ENCODE measurements around the gene CPB2. TPM values are rescaled to one million over a fixed set of nuclear protein-coding genes. Genes with fewer than 3 reads are reported as not detected.

CPB2 gene
- total RNA-seq, 1 donor from 2014 or later, result not detected

GRCh38 chr13:46039411-46040182 lies 65.2 kb downstream of the CPB2 start:
- peaks cover 0 to 26% of the 10 kb centered on the region in 2 donors for H3K36me3 ChIP-seq

GRCh38 chr13:46038296-46038695 lies 66.5 kb downstream of the CPB2 start:
- no peak for DNase-seq (ENCODE audit: extremely low spot score in 2 of 2)
- intact Hi-C loops (cut with DNase I), result no loop called here
- Histone ChIP-seq H3K4me3 (no peak overlapping the region), H3K36me3 (peaks cover 0 to 26% of the 10 kb centered on the region in 2 donors), H3K27me3 (no peaks in the 10 kb centered on the region), H3K27ac (no peak overlapping the region), H3K4me1 (no peaks in the 10 kb centered on the region), H3K9me3 (no peaks in the 10 kb centered on the region)
- TF ChIP-seq POLR2AphosphoS5 (IDR thresholded peaks at IDR 0.05; ENCODE audit: insufficient read depth in 1 of 2, low read depth in 1 of 2), result no peak
- TF ChIP-seq CTCF (IDR thresholded peaks at IDR 0.05), result no peak
- TF ChIP-seq POLR2A (IDR thresholded peaks at IDR 0.05), result no peak

More at GRCh38 chr13:46039411-46040182, 65.2 kb downstream of the CPB2 start:
- H3K27me3 ChIP-seq, result no peaks in the 10 kb centered on the region
- no peak overlapping the region for H3K4me3 ChIP-seq
- H3K9me3 ChIP-seq, result no peaks in the 10 kb centered on the region
- no peak for DNase-seq (ENCODE audit: extremely low spot score in 2 of 2)
- no peak for TF ChIP-seq POLR2A (IDR thresholded peaks at IDR 0.05)
- no peak for TF ChIP-seq POLR2AphosphoS5 (IDR thresholded peaks at IDR 0.05; ENCODE audit: insufficient read depth in 1 of 2, low read depth in 1 of 2)
- TF ChIP-seq CTCF (IDR thresholded peaks at IDR 0.05), result no peak
- intact Hi-C loops (cut with DNase I), result no loop called here
- no peaks in the 10 kb centered on the region for H3K4me1 ChIP-seq
- H3K27ac ChIP-seq, result no peak overlapping the region

- no peaks in the 10 kb centered on the region for H3K4me1 ChIP-seq
- intact Hi-C loops (cut with DNase I), result no loop called here
- no peaks in the 10 kb centered on the region for H3K9me3 ChIP-seq
- no peak overlapping the region for H3K4me3 ChIP-seq
- no peaks in the 10 kb centered on the region for H3K27me3 ChIP-seq
- no peak for DNase-seq (ENCODE audit: extremely low spot score in 2 of 2)
- peaks cover 0 to 21% of the 10 kb centered on the region in 2 donors for H3K36me3 ChIP-seq
- H3K27ac ChIP-seq, result no peak overlapping the region
- no peak for TF ChIP-seq POLR2A (IDR thresholded peaks at IDR 0.05)
- TF ChIP-seq POLR2AphosphoS5 (IDR thresholded peaks at IDR 0.05; ENCODE audit: insufficient read depth in 1 of 2, low read depth in 1 of 2), result no peak
- no peak for TF ChIP-seq CTCF (IDR thresholded peaks at IDR 0.05)
Observed at GRCh38 chr13:46035066-46035465, 69.8 kb downstream of the CPB2 start.

- intact Hi-C loops (cut with DNase I), result no loop called here
- no peak overlapping the region for H3K4me3 ChIP-seq
- H3K36me3 ChIP-seq, result peaks cover 0 to 8% of the 10 kb centered on the region in 2 donors
- no peak overlapping the region for H3K27ac ChIP-seq
- no peaks in the 10 kb centered on the region for H3K4me1 ChIP-seq
- DNase-seq (ENCODE audit: extremely low spot score in 2 of 2), result no peak
- H3K27me3 ChIP-seq, result no peaks in the 10 kb centered on the region
- no peak for TF ChIP-seq CTCF (IDR thresholded peaks at IDR 0.05)
- H3K9me3 ChIP-seq, result no peaks in the 10 kb centered on the region
Observed at GRCh38 chr13:46032341-46032740, 72.5 kb downstream of the CPB2 start.

GRCh38 chr13:46031581-46032263 lies 73.1 kb downstream of the CPB2 start:
- intact Hi-C loops (cut with DNase I), result no loop called here
- Histone ChIP-seq H3K27me3 (no peaks in the 10 kb centered on the region), H3K4me1 (no peaks in the 10 kb centered on the region), H3K27ac (no peak overlapping the region), H3K9me3 (no peaks in the 10 kb centered on the region), H3K36me3 (peaks cover 0 to 8% of the 10 kb centered on the region in 2 donors), H3K4me3 (no peak overlapping the region)
- no peak for TF ChIP-seq CTCF (IDR thresholded peaks at IDR 0.05)
- TF ChIP-seq POLR2AphosphoS5 (IDR thresholded peaks at IDR 0.05; ENCODE audit: insufficient read depth in 1 of 2, low read depth in 1 of 2), result no peak
- no peak for TF ChIP-seq POLR2A (IDR thresholded peaks at IDR 0.05)
- no peak for DNase-seq (ENCODE audit: extremely low spot score in 2 of 2)

All from vagina (tissue), 2 donors.